ENCODE measurements around the gene PRPF19. TPM values are rescaled to one million over a fixed set of nuclear protein-coding genes. Genes with fewer than 3 reads are reported as not detected.

PRPF19 gene
- polyA plus RNA-seq, 1 donor (not counting 4 experiments of a cell fraction or from before 2014, with no cell fraction given): 35.4 TPM

GRCh38 chr11:60939301-60939700 is 32.9 kb upstream of the PRPF19 start:
- no peak overlapping the region for H3K4me3 ChIP-seq (ENCODE audit: control insufficient read depth in 2 of 3, extremely low read depth in 1 of 3, insufficient read depth in 2 of 3, low read depth in 1 of 3, low read length in 3 of 3)
- no peak overlapping the region for H3K27ac ChIP-seq (ENCODE audit: control insufficient read depth, insufficient read depth, low read length)
- no peak for FAIRE-seq
- no peak overlapping the region for H2AFZ ChIP-seq (ENCODE audit: control insufficient read depth, low read length)
- peaks cover 0 to 8% of the 10 kb centered on the region in 2 experiments for H3K36me3 ChIP-seq (ENCODE audit: control insufficient read depth in 2 of 2, extremely low read depth in 1 of 2, insufficient read depth in 2 of 2, low read length in 2 of 2)
- H3K4me1 ChIP-seq (ENCODE audit: control insufficient read depth, extremely low read depth, insufficient read depth, low read length): peaks cover 18% of the 10 kb centered on the region
- TF ChIP-seq EZH2 (IDR thresholded peaks at IDR 0.05; ENCODE audit: low read length): no peak
- no peak for TF ChIP-seq CTCF (optimal IDR thresholded peaks at IDR 0.05 in 1 of 3, IDR thresholded peaks at IDR 0.05 in 1 of 3, conservative IDR thresholded peaks at IDR 0.05 in 1 of 3; ENCODE audit: extremely low read depth in 1 of 3, insufficient read depth in 2 of 3, low read length in 3 of 3)
- dilution Hi-C loops (cut with MboI; ENCODE audit: extremely low pct_ligation_motif_present, low sequenced_read_pairs): no loop called here
- no peak for DNase-seq (ENCODE audit: low read depth, low spot score)
- no peaks in the 10 kb centered on the region for H3K9me3 ChIP-seq (ENCODE audit: control insufficient read depth, low read depth, low read length)
- no peak overlapping the region for H3K9ac ChIP-seq (ENCODE audit: control insufficient read depth, extremely low read depth, insufficient read depth, low read length)
- no peaks in the 10 kb centered on the region for H3K27me3 ChIP-seq (ENCODE audit: control insufficient read depth, extremely low read depth, insufficient read depth, low read length)
- no peaks in the 10 kb centered on the region for H4K20me1 ChIP-seq (ENCODE audit: control insufficient read depth, extremely low read depth, insufficient read depth, low read length)
- no peaks in the 10 kb centered on the region for H3K9me1 ChIP-seq (ENCODE audit: control insufficient read depth, extremely low read depth, insufficient read depth, low read length)
- H3K4me2 ChIP-seq (ENCODE audit: control insufficient read depth, extremely low read depth, insufficient read depth, low read depth, low read length): no peak overlapping the region
- no peaks in the 10 kb centered on the region for H3K79me2 ChIP-seq (ENCODE audit: control insufficient read depth, insufficient read depth, low read length)

- DNase-seq (ENCODE audit: low read depth, low spot score) (no peak), FAIRE-seq (no peak)
- peaks cover 0 to 8% of the 10 kb centered on the region in 2 experiments for H3K36me3 ChIP-seq (ENCODE audit: control insufficient read depth in 2 of 2, extremely low read depth in 1 of 2, insufficient read depth in 2 of 2, low read length in 2 of 2)
- no peaks in the 10 kb centered on the region for H3K9me1 ChIP-seq (ENCODE audit: control insufficient read depth, extremely low read depth, insufficient read depth, low read length)
- no peak for TF ChIP-seq CTCF (optimal IDR thresholded peaks at IDR 0.05 in 1 of 3, IDR thresholded peaks at IDR 0.05 in 1 of 3, conservative IDR thresholded peaks at IDR 0.05 in 1 of 3; ENCODE audit: extremely low read depth in 1 of 3, insufficient read depth in 2 of 3, low read length in 3 of 3)
- TF ChIP-seq EZH2 (IDR thresholded peaks at IDR 0.05; ENCODE audit: low read length): no peak
- H3K27ac ChIP-seq (ENCODE audit: control insufficient read depth, insufficient read depth, low read length): no peak overlapping the region
- no peaks in the 10 kb centered on the region for H3K27me3 ChIP-seq (ENCODE audit: control insufficient read depth, extremely low read depth, insufficient read depth, low read length)
- H3K4me1 ChIP-seq (ENCODE audit: control insufficient read depth, extremely low read depth, insufficient read depth, low read length): peaks cover 18% of the 10 kb centered on the region
- no peaks in the 10 kb centered on the region for H3K79me2 ChIP-seq (ENCODE audit: control insufficient read depth, insufficient read depth, low read length)
- no peak overlapping the region for H3K4me2 ChIP-seq (ENCODE audit: control insufficient read depth, extremely low read depth, insufficient read depth, low read depth, low read length)
- H4K20me1 ChIP-seq (ENCODE audit: control insufficient read depth, extremely low read depth, insufficient read depth, low read length): no peaks in the 10 kb centered on the region
- H2AFZ ChIP-seq (ENCODE audit: control insufficient read depth, low read length): no peak overlapping the region
- H3K9me3 ChIP-seq (ENCODE audit: control insufficient read depth, low read depth, low read length): no peaks in the 10 kb centered on the region
- H3K9ac ChIP-seq (ENCODE audit: control insufficient read depth, extremely low read depth, insufficient read depth, low read length): no peak overlapping the region
- dilution Hi-C loops (cut with MboI; ENCODE audit: extremely low pct_ligation_motif_present, low sequenced_read_pairs): no loop called here
- no peak overlapping the region for H3K4me3 ChIP-seq (ENCODE audit: control insufficient read depth in 2 of 3, extremely low read depth in 1 of 3, insufficient read depth in 2 of 3, low read depth in 1 of 3, low read length in 3 of 3)
These were observed 32.1 kb upstream of the PRPF19 start for GRCh38 chr11:60938500-60938899.
